Left lung (tissue), 10 donors: ENCODE data around the gene ARHGAP18. TPM values are rescaled to one million over a fixed set of nuclear protein-coding genes. Genes with fewer than 3 reads are reported as not detected.
A peak's percentile ranks its signal among the peaks of the same experiment; 100 is the strongest.

Experiments used
- ATAC-seq: fragments of 200-7000 bp; cut with Tn5 transposase; one replicate; pipeline ENCODE4 v1.9.1; 2020; ENCODE audit warnings: moderate library complexity
- DNase-seq, 4 donors: peaks; one replicate each; pipeline ENCODE4 v3.0.0-alpha.2; 2013 to 2020
- H3K27ac ChIP-seq, 2 donors: fragments of 200-600 bp; sonication (generic) in 1 of 2; one replicate each; pipeline versions ENCODE4 v1.5.0 to v1.8.0; 2020 to 2021
- H3K27me3 ChIP-seq, 2 donors: fragments of 200-600 bp; sonication (generic) in 1 of 2; one replicate each; pipeline versions ENCODE4 v1.5.0 to v1.8.0; 2020 to 2021
- H3K36me3 ChIP-seq, 2 donors: fragments of 200-600 bp; sonication (generic) in 1 of 2; one replicate each; pipeline versions ENCODE4 v1.5.0 to v1.8.0; 2020 to 2021
- H3K4me1 ChIP-seq, 2 donors: fragments of 200-600 bp; one replicate each; pipeline ENCODE4 v1.8.0; 2021
- H3K4me3 ChIP-seq, 2 donors: fragments of 200-600 bp; sonication (generic) in 1 of 2; one replicate each; pipeline versions ENCODE4 v1.5.0 to v1.8.0; 2020 to 2021; ENCODE audit warnings: mild to moderate bottlenecking in 1 of 2
- H3K9me3 ChIP-seq, 2 donors: fragments of 200-600 bp; sonication (generic) in 1 of 2; one replicate each; pipeline versions ENCODE4 v1.5.0 to v1.8.0; 2020 to 2021
- intact Hi-C, 2 donors: fragments of 100-400 bp; cut with DNase I; formaldehyde crosslinking; loops; one replicate each; pipeline versions ENCODE4 v1.11.2 to v1.14.2; 2022
- polyA plus RNA-seq, 6 donors: library from polyadenylated mRNA; unstranded; fragments of 120-200 nt; gene quantifications; one replicate each; pipeline ENCODE4 v1.2.1, GENCODE V29; 2013; ENCODE audit not compliant: insufficient read length in 6 of 6
- total RNA-seq, 2 donors: library from RNA; stranded (reverse); fragmentation: NEBNext Ultra II Directional; extraction: Animal tissue kit (Norgen Biotek cat#: 25700); gene quantifications; one replicate each; pipeline ENCODE4 v1.2.1, GENCODE V29; 2021
- TF ChIP-seq, protein P1 (sequence below), 2 donors: fragments of 200-600 bp; sonication (generic) in 1 of 2; IDR thresholded peaks; one replicate each; pipeline versions ENCODE4 v1.5.0 to v1.8.0; 2021; ENCODE audit warnings: antibody characterized with exemption in 2 of 2
- donor health status: DM: no; HTN: yes; CAD: no.
- donor health status: DM: no; HTN: no; CAD: no.

ARHGAP18 gene
- total and polyA plus RNA-seq, 8 donors, result 46.0 to 76.4 (median 67.9) TPM

DNA sequence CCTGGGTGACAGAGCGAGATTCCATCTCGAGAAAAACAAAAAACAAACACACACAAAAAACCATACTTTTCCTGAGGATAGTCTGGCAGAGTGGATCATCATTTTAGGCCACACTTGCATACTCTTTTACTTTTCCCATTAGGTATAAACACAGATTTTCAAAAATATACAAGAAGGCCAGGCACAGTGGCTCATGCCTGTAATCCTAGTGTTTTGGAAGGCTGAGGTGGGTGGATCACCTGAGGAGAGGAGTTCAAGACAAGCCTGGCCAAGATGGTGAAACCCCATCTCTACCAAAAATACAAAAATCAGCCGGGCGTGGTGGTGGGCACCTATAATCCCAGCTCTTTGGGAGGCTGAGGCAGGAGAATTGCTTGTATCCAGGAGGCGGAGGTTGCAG is 85.5 kb downstream of the ARHGAP18 start:
- Histone ChIP-seq H3K9me3 (no peaks in the 10 kb centered on the region), H3K27me3 (no peaks in the 10 kb centered on the region), H3K27ac (no peak overlapping the region), H3K4me3 (no peak overlapping the region), H3K36me3 (peaks cover 0 to 37% of the 10 kb centered on the region in 2 donors), H3K4me1 (peaks cover 0 to 7% of the 10 kb centered on the region in 2 donors)
- TF ChIP-seq, protein P1, sequence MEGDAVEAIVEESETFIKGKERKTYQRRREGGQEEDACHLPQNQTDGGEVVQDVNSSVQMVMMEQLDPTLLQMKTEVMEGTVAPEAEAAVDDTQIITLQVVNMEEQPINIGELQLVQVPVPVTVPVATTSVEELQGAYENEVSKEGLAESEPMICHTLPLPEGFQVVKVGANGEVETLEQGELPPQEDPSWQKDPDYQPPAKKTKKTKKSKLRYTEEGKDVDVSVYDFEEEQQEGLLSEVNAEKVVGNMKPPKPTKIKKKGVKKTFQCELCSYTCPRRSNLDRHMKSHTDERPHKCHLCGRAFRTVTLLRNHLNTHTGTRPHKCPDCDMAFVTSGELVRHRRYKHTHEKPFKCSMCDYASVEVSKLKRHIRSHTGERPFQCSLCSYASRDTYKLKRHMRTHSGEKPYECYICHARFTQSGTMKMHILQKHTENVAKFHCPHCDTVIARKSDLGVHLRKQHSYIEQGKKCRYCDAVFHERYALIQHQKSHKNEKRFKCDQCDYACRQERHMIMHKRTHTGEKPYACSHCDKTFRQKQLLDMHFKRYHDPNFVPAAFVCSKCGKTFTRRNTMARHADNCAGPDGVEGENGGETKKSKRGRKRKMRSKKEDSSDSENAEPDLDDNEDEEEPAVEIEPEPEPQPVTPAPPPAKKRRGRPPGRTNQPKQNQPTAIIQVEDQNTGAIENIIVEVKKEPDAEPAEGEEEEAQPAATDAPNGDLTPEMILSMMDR (IDR thresholded peaks at IDR 0.05), result no peak
- ATAC-seq (no peak), DNase-seq (no peak)
- intact Hi-C loops, result no loop called here

DNA sequence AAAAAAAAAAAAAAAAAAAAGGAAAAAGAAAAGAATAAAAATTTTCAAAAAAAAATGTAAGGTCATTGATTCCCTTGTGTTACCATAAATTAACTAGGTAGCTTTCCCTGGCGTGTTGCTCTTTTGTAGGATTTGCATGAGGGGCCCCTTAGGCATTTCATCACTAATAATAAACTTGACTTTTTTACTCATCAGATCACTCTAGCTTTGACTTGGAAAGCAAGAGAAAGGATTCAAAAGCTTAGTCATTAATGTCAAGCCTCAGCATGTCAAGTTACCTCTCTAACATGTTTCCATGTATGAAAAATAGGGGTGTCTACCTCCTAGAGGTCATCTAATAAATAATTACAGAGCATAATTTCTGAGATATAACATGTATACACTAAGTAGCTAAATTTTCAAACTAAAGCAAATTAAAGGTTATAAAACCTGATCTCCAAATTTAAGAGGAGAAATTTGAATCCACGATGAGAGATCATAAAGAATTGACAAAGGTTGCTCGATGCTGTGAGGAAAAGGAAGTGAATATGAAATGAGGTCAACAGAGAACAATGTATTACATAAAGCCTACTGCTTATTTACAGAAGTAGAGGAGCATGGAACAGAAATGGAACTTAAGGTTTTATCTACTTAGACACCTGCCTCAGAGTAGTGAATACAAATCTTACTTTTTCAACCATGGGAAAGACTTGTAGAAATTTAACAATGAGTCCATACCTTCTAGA is 86.8 kb downstream of the ARHGAP18 start:
- H3K27me3 ChIP-seq, result no peaks in the 10 kb centered on the region
- intact Hi-C loops, result no loop called here
- TF ChIP-seq, protein P1 (IDR thresholded peaks at IDR 0.05), result no peak
- H3K9me3 ChIP-seq, result no peaks in the 10 kb centered on the region
- ATAC-seq, result no peak
- H3K36me3 ChIP-seq, result peaks cover 0 to 30% of the 10 kb centered on the region in 2 donors
- no peak overlapping the region for H3K4me3 ChIP-seq
- no peak overlapping the region for H3K27ac ChIP-seq
- peaks cover 0 to 7% of the 10 kb centered on the region in 2 donors for H3K4me1 ChIP-seq
- no peak for DNase-seq

DNA sequence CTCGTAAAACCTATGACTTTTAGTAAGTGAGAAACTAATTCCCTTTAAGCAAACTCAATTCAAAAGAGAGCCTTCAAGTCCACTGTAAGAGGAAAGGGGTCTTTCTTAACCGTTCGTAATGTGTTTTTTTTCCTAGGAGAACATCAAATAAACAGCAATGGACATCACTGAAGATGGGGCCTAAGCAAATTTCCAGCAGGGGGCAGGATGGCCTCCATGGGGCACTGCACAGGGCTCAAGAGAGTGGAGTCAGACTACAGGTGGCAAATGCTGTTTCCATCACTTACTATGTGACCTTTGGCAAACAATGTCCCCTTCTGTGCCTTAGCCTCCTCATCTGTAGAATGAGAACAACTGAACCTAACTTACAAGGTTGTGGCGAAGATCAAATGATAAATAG is 88.7 kb downstream of the ARHGAP18 start:
- TF ChIP-seq, protein P1 (IDR thresholded peaks at IDR 0.05), result peak in 1 of 2 donors; percentile 28
- no peak for DNase-seq
- Histone ChIP-seq H3K4me1 (peaks cover 0 to 7% of the 10 kb centered on the region in 2 donors), H3K9me3 (no peaks in the 10 kb centered on the region), H3K4me3 (no peak overlapping the region), H3K27ac (no peak overlapping the region), H3K36me3 (peaks cover 0 to 28% of the 10 kb centered on the region in 2 donors), H3K27me3 (no peaks in the 10 kb centered on the region)
- ATAC-seq, result peak; percentile 51
- intact Hi-C loops, result no loop called here

DNA sequence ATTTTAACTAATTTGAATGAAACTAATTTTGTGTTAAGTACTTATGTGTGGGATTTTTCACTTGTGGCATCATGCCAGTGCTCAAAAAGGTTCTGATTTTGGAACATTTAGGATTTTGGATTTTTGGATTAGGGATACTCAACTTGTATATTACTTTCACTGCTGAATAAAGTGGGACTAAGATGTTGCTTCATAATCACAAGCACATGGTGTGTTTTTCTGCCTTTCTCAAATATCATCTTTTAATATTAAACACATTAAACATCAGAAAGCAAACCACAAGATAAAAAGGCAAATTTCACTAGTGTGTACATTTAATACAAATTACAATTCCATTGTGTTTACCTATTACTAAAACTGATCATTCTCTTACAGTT is 89.8 kb downstream of the ARHGAP18 start:
- Histone ChIP-seq H3K4me3 (no peak overlapping the region), H3K27me3 (no peaks in the 10 kb centered on the region), H3K36me3 (peaks cover 0 to 33% of the 10 kb centered on the region in 2 donors), H3K4me1 (peaks cover 0 to 7% of the 10 kb centered on the region in 2 donors), H3K27ac (no peak overlapping the region), H3K9me3 (no peaks in the 10 kb centered on the region)
- intact Hi-C loops, result no loop called here
- DNase-seq (no peak), ATAC-seq (no peak)
- TF ChIP-seq, protein P1 (IDR thresholded peaks at IDR 0.05), result no peak

DNA sequence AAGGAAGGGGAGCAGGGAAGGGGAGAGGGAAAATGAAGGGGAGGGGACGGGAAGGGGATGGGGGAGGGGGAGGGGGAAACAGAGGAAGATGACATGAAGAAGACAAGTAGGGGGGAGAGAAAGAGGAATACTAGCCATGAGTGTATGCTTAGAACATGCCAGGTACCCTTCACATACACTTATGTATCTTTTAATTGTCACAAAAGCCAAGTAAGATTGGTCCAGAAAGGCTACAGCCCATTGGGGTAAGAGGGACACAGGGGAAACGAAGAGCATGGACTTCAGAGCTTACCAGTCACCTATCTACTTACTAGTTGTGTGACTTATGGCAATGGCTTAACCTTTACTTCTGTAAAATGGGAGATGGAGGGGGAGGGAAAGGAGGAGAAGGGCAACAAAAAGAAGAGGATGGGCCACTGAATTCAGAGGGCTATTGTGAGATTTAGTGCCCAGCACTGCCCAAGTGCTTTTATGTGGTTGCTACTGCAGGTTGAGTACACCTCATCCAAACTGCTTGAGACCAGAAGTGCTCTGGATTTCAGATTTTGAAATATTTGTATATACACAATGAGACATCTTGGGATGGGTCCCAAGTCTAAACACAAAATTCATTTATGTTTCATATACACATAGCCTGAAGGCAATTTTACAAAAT is 90.3 kb downstream of the ARHGAP18 start:
- TF ChIP-seq, protein P1 (IDR thresholded peaks at IDR 0.05), result no peak
- DNase-seq (no peak), ATAC-seq (peak; percentile 81)
- intact Hi-C loops, result no loop called here
- Histone ChIP-seq H3K4me3 (no peak overlapping the region), H3K27ac (no peak overlapping the region), H3K36me3 (peaks cover 0 to 33% of the 10 kb centered on the region in 2 donors), H3K4me1 (peaks cover 0 to 7% of the 10 kb centered on the region in 2 donors), H3K27me3 (no peaks in the 10 kb centered on the region), H3K9me3 (no peaks in the 10 kb centered on the region)
